PC-3 (cell line): ENCODE measurements around the gene TCOF1. TPM values are rescaled to one million over a fixed set of nuclear protein-coding genes. Genes with fewer than 3 reads are reported as not detected.

Experiments
- ATAC-seq: fragments of 200-7000 bp; cut with Tn5 transposase; 2 replicates; pipeline ENCODE4 v1.9.1; 2020; ENCODE audit warnings: mild to moderate bottlenecking, moderate library complexity
- BruUV-seq: library from RNA; stranded (reverse); fragments of 400-500 nt; replicated peaks from 2 replicates; lab custom pipeline; 2021; lab: Mats Ljungman, UMichigan
- CTCF ChIA-PET: fragments of 300-600 bp; sonication (Branson Sonifier 250); formaldehyde crosslinking; loops from one replicate; lab custom pipeline; 2022; ENCODE audit warnings: antibody characterized with exemption; lab: Charles Lee
- POLR2A ChIA-PET: fragments of 300-600 bp; sonication (Branson Sonifier 250); formaldehyde crosslinking; loops from one replicate; lab custom pipeline; 2022; ENCODE audit warnings: antibody characterized with exemption; ENCODE audit not compliant: unreplicated experiment; lab: Charles Lee
- DNase-seq: peaks from one replicate; pipeline ENCODE4 v3.0.0-alpha.2; 2015
- H2AFZ ChIP-seq: fragments of 300-600 bp; sonication (generic); 2 replicates; pipeline ENCODE4 v1.6.0; 2016; ENCODE audit warnings: antibody characterized with exemption, low read length
- H3F3A ChIP-seq: fragments of 300-600 bp; sonication (generic); one replicate; pipeline ENCODE4 v1.6.0; 2017; ENCODE audit warnings: antibody characterized with exemption, low read length, control low read depth, mild to moderate bottlenecking; ENCODE audit not compliant: unreplicated experiment
- H3K27ac ChIP-seq: fragments of 300-600 bp; sonication (generic); 2 replicates; pipeline ENCODE4 v1.5.1; 2016; ENCODE audit warnings: mild to moderate bottlenecking, low read length
- H3K27me3 ChIP-seq: fragments of 300-600 bp; sonication (generic); 2 replicates; pipeline ENCODE4 v1.6.1; 2016; ENCODE audit warnings: low read length, mixed read lengths
- H3K36me3 ChIP-seq: fragments of 300-600 bp; sonication (generic); 2 replicates; pipeline ENCODE4 v1.6.1; 2016; ENCODE audit warnings: low read depth, mixed run types, low read length, mixed read lengths
- H3K4me1 ChIP-seq: fragments of 300-600 bp; sonication (generic); 2 replicates; pipeline ENCODE4 v1.5.1; 2016; ENCODE audit warnings: low read length; ENCODE audit not compliant: insufficient read depth
- H3K4me2 ChIP-seq: fragments of 300-600 bp; sonication (generic); 2 replicates; pipeline ENCODE4 v1.6.0; 2016; ENCODE audit warnings: low read length
- H3K4me3 ChIP-seq: fragments of 300-600 bp; sonication (generic); 2 replicates; pipeline ENCODE4 v1.5.1; 2016; ENCODE audit warnings: mild to moderate bottlenecking, low read length, mixed read lengths
- H3K79me2 ChIP-seq: fragments of 300-600 bp; sonication (generic); 2 replicates; pipeline ENCODE4 v1.6.1; 2017; ENCODE audit warnings: low read length, mixed read lengths
- H3K9ac ChIP-seq: fragments of 300-600 bp; sonication (generic); 2 replicates; pipeline ENCODE4 v1.6.0; 2016; ENCODE audit warnings: mild to moderate bottlenecking, low read length
- H3K9me2 ChIP-seq: fragments of 300-600 bp; sonication (generic); replicated peaks from 2 replicates; pipeline ENCODE4 v1.6.1; 2016; ENCODE audit warnings: mixed run types, low read length, mixed read lengths
- H3K9me3 ChIP-seq: fragments of 300-600 bp; sonication (generic); 2 replicates; pipeline ENCODE4 v1.6.1; 2016; ENCODE audit warnings: low read length, mixed read lengths
- H4K20me1 ChIP-seq: fragments of 300-600 bp; sonication (generic); 2 replicates; pipeline ENCODE4 v1.6.1; 2016; ENCODE audit warnings: low read length, mixed read lengths
- EZH2 ChIP-seq: fragments of 300-600 bp; sonication (generic); IDR thresholded peaks from one replicate; pipeline ENCODE4 v1.6.1; 2017; ENCODE audit warnings: antibody characterized with exemption, mild to moderate bottlenecking, low read length; ENCODE audit not compliant: unreplicated experiment
- EZH2phosphoT487 ChIP-seq: fragments of 300-600 bp; sonication (generic); IDR thresholded peaks from 2 replicates; pipeline ENCODE4 v1.6.1; 2018; ENCODE audit warnings: mild to moderate bottlenecking, antibody characterized with exemption, low read length, borderline replicate concordance
- intact Hi-C: fragments of 100-400 bp; cut with micrococcal nuclease; formaldehyde crosslinking; loops from 2 replicates; pipeline ENCODE4 v1.9.0; 2023
- total RNA-seq: library from RNA; depleted of rRNA; stranded (reverse); fragments of >200 nt; gene quantifications from 2 replicates; pipeline ENCODE4 v1.2.3, GENCODE V29; 2014
- TF ChIP-seq, protein P1 (sequence below): fragments of 300-600 bp; sonication (generic); conservative IDR thresholded peaks from 2 replicates; pipeline ENCODE4 v1.5.1; 2017; ENCODE audit warnings: antibody characterized with exemption, low read depth, mild to moderate bottlenecking, low read length

The TCOF1 gene
- total RNA-seq, 1 experiment from 2014 or later: 113 TPM

DNA sequence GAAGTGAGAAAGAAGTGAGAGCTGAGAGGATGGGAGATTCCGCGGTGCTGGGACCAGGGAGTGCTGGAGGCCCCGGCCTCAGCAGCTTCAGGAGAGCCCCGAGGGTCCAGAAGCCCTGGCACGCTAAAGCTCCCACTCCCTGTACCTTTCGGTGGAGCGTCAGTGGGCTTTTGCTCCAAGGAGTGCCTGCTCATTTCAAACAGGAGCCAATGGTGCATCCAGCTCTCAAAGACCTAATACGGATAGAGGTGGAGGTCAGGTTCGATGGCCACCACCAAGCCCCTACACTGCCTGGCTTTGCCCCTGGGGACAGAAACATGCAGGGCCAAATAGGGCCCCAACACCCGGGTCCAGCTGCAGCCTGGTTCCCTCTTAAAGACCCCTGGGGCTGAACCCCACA lies 47.0 kb downstream of the TCOF1 start:
- Histone ChIP-seq H3K9ac (no peak overlapping the region), H3K9me3 (no peaks in the 10 kb centered on the region), H2AFZ (no peak overlapping the region), H4K20me1 (no peaks in the 10 kb centered on the region), H3K27me3 (no peaks in the 10 kb centered on the region), H3K79me2 (no peaks in the 10 kb centered on the region), H3K4me3 (no peak overlapping the region), H3K36me3 (peaks cover 8% of the 10 kb centered on the region; the same call in 1 of the 2 replicates), H3K4me2 (no peak overlapping the region), H3F3A (no peaks in the 10 kb centered on the region), H3K9me2 (no peaks in the 10 kb centered on the region), H3K4me1 (no peaks in the 10 kb centered on the region), H3K27ac (no peak overlapping the region)
- TF ChIP-seq, protein P1, sequence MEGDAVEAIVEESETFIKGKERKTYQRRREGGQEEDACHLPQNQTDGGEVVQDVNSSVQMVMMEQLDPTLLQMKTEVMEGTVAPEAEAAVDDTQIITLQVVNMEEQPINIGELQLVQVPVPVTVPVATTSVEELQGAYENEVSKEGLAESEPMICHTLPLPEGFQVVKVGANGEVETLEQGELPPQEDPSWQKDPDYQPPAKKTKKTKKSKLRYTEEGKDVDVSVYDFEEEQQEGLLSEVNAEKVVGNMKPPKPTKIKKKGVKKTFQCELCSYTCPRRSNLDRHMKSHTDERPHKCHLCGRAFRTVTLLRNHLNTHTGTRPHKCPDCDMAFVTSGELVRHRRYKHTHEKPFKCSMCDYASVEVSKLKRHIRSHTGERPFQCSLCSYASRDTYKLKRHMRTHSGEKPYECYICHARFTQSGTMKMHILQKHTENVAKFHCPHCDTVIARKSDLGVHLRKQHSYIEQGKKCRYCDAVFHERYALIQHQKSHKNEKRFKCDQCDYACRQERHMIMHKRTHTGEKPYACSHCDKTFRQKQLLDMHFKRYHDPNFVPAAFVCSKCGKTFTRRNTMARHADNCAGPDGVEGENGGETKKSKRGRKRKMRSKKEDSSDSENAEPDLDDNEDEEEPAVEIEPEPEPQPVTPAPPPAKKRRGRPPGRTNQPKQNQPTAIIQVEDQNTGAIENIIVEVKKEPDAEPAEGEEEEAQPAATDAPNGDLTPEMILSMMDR: no peak
- TF ChIP-seq EZH2phosphoT487 (no peak), EZH2 (no peak)
- ATAC-seq (no peak), DNase-seq (no peak)
- intact Hi-C loops: no loop called here
- no TSS peak for BruUV-seq
- CTCF ChIA-PET: no interaction called here
- POLR2A ChIA-PET: no interaction called here

DNA sequence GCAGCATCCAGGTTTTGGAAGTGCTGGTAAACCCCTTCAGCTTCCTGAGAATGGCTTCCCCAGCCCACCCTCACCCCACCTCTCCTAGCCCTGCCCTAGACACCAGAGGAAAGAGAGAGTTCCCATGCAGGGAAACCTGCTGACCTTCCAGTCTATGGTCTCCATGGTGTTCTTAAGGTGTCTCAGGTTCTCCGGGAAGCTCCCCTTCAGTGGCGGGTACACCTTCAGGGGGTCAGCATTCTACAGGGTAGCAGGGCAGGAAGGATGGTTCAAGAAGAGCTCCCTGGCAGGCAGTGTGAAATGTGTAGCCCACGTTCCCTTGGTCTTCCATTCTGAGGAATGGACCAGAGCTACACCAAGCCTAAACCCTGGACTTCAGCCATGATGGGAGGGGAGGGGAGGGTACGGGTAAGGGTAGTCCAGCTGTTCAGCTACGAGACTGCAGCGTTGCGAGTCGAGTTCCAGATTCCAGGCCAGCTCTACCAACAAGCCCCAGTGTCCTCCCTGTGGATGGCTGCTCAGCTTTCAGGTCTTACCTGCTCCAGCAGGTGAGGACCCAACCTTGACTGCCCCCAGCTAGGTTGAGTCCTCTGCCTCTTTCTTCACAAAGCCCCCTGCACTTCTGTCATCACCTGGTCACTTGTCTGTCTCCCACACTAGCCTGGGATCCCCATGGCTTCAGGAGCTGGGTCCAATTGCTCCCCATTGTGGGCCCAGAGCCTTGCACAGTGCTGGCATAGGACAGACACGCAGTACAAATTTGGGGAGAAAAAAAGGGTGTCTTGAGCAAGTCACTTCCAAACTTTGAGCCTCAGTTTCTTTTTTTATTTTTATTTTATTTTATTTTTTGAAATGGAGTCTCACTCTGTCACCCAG lies 47.7 kb downstream of the TCOF1 start:
- Histone ChIP-seq H4K20me1 (no peaks in the 10 kb centered on the region), H3K27ac (no peak overlapping the region), H3K79me2 (no peaks in the 10 kb centered on the region), H2AFZ (no peak overlapping the region), H3K4me1 (no peaks in the 10 kb centered on the region; the same call in 1 of the 2 replicates), H3K9ac (no peak overlapping the region), H3K36me3 (peaks cover 4% of the 10 kb centered on the region; the same call in 1 of the 2 replicates), H3K4me3 (no peak overlapping the region), H3F3A (no peaks in the 10 kb centered on the region), H3K4me2 (no peak overlapping the region), H3K9me3 (no peaks in the 10 kb centered on the region), H3K27me3 (no peaks in the 10 kb centered on the region), H3K9me2 (no peaks in the 10 kb centered on the region)
- ATAC-seq (no peak), DNase-seq (no peak)
- POLR2A ChIA-PET: no interaction called here
- no TSS peak for BruUV-seq
- CTCF ChIA-PET: no interaction called here
- TF ChIP-seq EZH2phosphoT487 (no peak), EZH2 (no peak)
- TF ChIP-seq, protein P1: no peak
- intact Hi-C loops: no loop called here

DNA sequence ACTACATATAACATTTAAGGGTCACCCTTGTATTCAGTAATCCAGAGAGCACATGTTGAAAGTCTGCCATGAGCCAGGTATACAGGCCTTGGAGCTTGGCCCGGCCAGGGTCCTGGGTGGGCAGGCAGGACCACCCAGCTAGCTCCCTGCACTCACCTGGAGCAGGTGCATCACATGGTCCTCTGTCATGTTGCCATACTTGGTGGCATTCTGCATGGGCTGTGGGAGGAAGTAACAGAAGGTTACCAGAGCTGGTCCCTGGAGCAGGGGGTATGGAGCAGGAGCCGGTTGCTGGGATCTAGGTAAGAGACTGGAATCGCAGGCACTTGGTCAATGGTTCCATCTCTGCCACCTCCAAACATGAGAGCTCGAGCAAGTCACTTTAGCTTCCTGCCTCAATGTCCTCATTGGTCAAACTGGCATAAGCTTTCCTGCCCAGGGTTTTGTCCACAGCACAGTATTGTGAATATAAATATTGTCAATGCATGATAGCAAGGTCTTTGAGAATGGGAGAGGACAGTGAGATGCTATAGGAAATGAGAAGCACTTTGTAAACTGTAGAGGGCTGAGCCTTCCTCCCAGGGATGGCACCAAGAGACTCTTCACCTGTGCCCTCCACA lies 48.7 kb downstream of the TCOF1 start:
- Histone ChIP-seq H4K20me1 (no peaks in the 10 kb centered on the region), H3K4me1 (no peaks in the 10 kb centered on the region; the same call in 1 of the 2 replicates), H3F3A (no peaks in the 10 kb centered on the region), H3K27ac (no peak overlapping the region), H3K9ac (no peak overlapping the region), H3K9me2 (no peaks in the 10 kb centered on the region), H2AFZ (no peak overlapping the region), H3K4me2 (no peak overlapping the region), H3K4me3 (no peak overlapping the region), H3K36me3 (no peaks in the 10 kb centered on the region), H3K27me3 (no peaks in the 10 kb centered on the region), H3K9me3 (no peaks in the 10 kb centered on the region), H3K79me2 (no peaks in the 10 kb centered on the region)
- no peak for ATAC-seq
- intact Hi-C loops: no loop called here
- BruUV-seq: no TSS peak
- POLR2A ChIA-PET: no interaction called here
- no peak for DNase-seq
- no peak for TF ChIP-seq EZH2
- no peak for TF ChIP-seq EZH2phosphoT487
- TF ChIP-seq, protein P1: no peak
- CTCF ChIA-PET: no interaction called here
